GM12878 (cell line): ENCODE data around the gene PLD5. TPM values are rescaled to one million over a fixed set of nuclear protein-coding genes. Genes with fewer than 3 reads are reported as not detected.

Source experiments
- ETV6 ChIP-seq, 2 experiments: fragments of 450-650 bp in 1 of 2; IDR thresholded peaks in 1 of 2; conservative IDR thresholded peaks in 1 of 2; 2 replicates each; pipeline ENCODE4 v1.6.1; 2014; ENCODE audit warnings: antibody characterized with exemption in 1 of 2, borderline replicate concordance in 1 of 2, low read depth in 1 of 2, mild to moderate bottlenecking in 1 of 2, moderate library complexity in 1 of 2
- GABPA ChIP-seq: IDR thresholded peaks from 2 replicates; pipeline ENCODE4 v1.6.1; 2014; ENCODE audit warnings: antibody characterized with exemption, low read depth, mild to moderate bottlenecking, inconsistent platforms
- MYB ChIP-seq: fragments of 150-350 bp; IDR thresholded peaks from 2 replicates; pipeline ENCODE4 v1.6.1; 2014; ENCODE audit warnings: mild to moderate bottlenecking, low read depth, low read length, borderline replicate concordance
- SMAD1 ChIP-seq: fragments of 450-650 bp; IDR thresholded peaks from 2 replicates; pipeline ENCODE4 v1.6.1; 2018; ENCODE audit warnings: mild to moderate bottlenecking, low read depth; ENCODE audit not compliant: partially characterized antibody
- ZNF207 ChIP-seq: fragments of 450-650 bp; IDR thresholded peaks from 2 replicates; pipeline ENCODE4 v1.6.1; 2014; ENCODE audit warnings: antibody characterized with exemption, mild to moderate bottlenecking, borderline replicate concordance
- polyA plus RNA-seq, 11 experiments: library from polyadenylated mRNA; depleted of rRNA in 4 of 11; unstranded in 6 of 11; stranded (reverse) in 5 of 11; fragments of >200 nt; fragmentation: Nextera tagmentation in 4 of 11; fragmentation: Illumina TruSeq in 1 of 11; extraction: Ambion mirVana in 4 of 11; extraction: Trizol in 1 of 11; gene quantifications; 1 replicate in 1 of 11; 2 replicates in 10 of 11; pipeline versions ENCODE4 v1.2.1 to v1.2.3, GENCODE V29; 2011 to 2016; ENCODE audit warnings: inconsistent platforms in 2 of 11, missing spikeins in 2 of 11, low read depth in 1 of 11
- total RNA-seq, 4 experiments: library from RNA; depleted of rRNA in 3 of 4; stranded (reverse); fragments of >200 nt in 3 of 4; fragmentation: Illumina TruSeq in 1 of 4; extraction: Trizol in 1 of 4; gene quantifications; 2 replicates each; pipeline versions ENCODE4 v1.2.1 to v1.2.3, GENCODE V29; 2013 to 2021
- TF ChIP-seq, protein P1 (sequence below), 3 experiments: IDR thresholded peaks in 2 of 3; conservative IDR thresholded peaks in 1 of 3; 2 replicates each; pipeline ENCODE4 v1.5.1; 2011; ENCODE audit warnings: low read depth in 3 of 3, low read length in 3 of 3, mild to moderate bottlenecking in 3 of 3, control low read depth in 2 of 3, moderate library complexity in 2 of 3, inconsistent platforms in 1 of 3, mixed read lengths in 1 of 3; ENCODE audit not compliant: control insufficient read depth in 2 of 3, insufficient read depth in 1 of 3; ENCODE audit errors: extremely low read depth in 1 of 3
- TF ChIP-seq, protein P2 (sequence below): fragments of 450-650 bp; IDR thresholded peaks from 2 replicates; pipeline ENCODE4 v1.6.1; 2016; ENCODE audit warnings: mild to moderate bottlenecking, moderate library complexity, borderline replicate concordance
- TF ChIP-seq, protein P3 (sequence below): IDR thresholded peaks from 2 replicates; pipeline ENCODE4 v1.6.1; 2011; ENCODE audit warnings: borderline replicate concordance, low read depth, mild to moderate bottlenecking, moderate library complexity, mixed read lengths, low read length; ENCODE audit not compliant: insufficient read depth; ENCODE audit errors: extremely low read length
- TF ChIP-seq, protein P4 (sequence below): fragments of 450-650 bp; formaldehyde crosslinking; IDR thresholded peaks from 2 replicates; pipeline ENCODE4 v1.4.0; 2020; ENCODE audit warnings: mild to moderate bottlenecking, moderate library complexity

The PLD5 gene
- total and polyA plus RNA-seq, 10 of the 15 experiments (the other 5 are each of a cell fraction or from before 2014, with no cell fraction given) = not detected

DNA sequence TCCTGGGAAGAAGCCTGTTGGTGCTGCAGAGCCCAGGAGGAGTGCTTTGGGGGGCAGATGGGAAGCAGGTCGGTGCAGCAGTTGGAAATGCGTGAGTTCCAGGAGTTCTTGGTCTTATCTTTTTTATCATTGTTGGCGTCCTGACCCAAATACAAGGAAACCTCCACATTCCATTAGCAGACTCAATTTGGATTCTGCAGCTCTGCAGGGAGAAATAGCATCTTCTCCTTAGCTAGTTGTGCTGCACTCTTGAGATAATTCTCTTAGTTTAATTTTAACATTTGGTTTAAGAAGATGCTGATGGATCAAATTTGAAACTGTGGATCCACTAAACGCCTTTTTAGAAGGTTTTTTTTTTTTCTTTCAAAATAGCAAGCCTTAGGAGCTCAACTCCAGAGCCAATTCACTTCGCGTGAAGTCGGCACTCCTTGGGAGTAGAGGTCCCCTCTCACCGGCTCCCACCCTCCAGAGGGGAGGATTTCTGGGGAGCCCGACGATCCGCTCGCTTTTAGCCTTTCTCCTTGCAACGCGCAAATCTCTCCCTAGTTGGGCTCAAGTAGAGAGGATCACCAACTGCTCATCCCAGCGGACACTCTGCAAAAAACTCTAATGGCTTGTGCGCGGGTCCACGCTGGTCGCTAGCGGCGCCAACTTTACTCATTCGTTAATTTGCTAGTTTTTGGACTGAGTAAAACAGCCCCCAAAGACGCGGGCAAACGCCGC, 1.3 kb downstream of the PLD5 start (continued):
- TF ChIP-seq, protein P1, sequence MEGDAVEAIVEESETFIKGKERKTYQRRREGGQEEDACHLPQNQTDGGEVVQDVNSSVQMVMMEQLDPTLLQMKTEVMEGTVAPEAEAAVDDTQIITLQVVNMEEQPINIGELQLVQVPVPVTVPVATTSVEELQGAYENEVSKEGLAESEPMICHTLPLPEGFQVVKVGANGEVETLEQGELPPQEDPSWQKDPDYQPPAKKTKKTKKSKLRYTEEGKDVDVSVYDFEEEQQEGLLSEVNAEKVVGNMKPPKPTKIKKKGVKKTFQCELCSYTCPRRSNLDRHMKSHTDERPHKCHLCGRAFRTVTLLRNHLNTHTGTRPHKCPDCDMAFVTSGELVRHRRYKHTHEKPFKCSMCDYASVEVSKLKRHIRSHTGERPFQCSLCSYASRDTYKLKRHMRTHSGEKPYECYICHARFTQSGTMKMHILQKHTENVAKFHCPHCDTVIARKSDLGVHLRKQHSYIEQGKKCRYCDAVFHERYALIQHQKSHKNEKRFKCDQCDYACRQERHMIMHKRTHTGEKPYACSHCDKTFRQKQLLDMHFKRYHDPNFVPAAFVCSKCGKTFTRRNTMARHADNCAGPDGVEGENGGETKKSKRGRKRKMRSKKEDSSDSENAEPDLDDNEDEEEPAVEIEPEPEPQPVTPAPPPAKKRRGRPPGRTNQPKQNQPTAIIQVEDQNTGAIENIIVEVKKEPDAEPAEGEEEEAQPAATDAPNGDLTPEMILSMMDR (IDR thresholded peaks at IDR 0.05 in 2 of 3, conservative IDR thresholded peaks at IDR 0.05 in 1 of 3; ENCODE audit: control insufficient read depth in 2 of 3, extremely low read depth in 1 of 3, insufficient read depth in 1 of 3, low read depth in 3 of 3, low read length in 3 of 3) = no peak
- TF ChIP-seq GABPA (no peak), ETV6 (conservative IDR thresholded peaks at IDR 0.05 in 1 of 2, IDR thresholded peaks at IDR 0.05 in 1 of 2; ENCODE audit: borderline replicate concordance in 1 of 2, low read depth in 1 of 2) (no peak), MYB (no peak), ZNF207 (no peak), SMAD1 (no peak)
- TF ChIP-seq, protein P2, sequence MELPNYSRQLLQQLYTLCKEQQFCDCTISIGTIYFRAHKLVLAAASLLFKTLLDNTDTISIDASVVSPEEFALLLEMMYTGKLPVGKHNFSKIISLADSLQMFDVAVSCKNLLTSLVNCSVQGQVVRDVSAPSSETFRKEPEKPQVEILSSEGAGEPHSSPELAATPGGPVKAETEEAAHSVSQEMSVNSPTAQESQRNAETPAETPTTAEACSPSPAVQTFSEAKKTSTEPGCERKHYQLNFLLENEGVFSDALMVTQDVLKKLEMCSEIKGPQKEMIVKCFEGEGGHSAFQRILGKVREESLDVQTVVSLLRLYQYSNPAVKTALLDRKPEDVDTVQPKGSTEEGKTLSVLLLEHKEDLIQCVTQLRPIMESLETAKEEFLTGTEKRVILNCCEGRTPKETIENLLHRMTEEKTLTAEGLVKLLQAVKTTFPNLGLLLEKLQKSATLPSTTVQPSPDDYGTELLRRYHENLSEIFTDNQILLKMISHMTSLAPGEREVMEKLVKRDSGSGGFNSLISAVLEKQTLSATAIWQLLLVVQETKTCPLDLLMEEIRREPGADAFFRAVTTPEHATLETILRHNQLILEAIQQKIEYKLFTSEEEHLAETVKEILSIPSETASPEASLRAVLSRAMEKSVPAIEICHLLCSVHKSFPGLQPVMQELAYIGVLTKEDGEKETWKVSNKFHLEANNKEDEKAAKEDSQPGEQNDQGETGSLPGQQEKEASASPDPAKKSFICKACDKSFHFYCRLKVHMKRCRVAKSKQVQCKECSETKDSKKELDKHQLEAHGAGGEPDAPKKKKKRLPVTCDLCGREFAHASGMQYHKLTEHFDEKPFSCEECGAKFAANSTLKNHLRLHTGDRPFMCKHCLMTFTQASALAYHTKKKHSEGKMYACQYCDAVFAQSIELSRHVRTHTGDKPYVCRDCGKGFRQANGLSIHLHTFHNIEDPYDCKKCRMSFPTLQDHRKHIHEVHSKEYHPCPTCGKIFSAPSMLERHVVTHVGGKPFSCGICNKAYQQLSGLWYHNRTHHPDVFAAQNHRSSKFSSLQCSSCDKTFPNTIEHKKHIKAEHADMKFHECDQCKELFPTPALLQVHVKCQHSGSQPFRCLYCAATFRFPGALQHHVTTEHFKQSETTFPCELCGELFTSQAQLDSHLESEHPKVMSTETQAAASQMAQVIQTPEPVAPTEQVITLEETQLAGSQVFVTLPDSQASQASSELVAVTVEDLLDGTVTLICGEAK = no peak
- TF ChIP-seq, protein P3, sequence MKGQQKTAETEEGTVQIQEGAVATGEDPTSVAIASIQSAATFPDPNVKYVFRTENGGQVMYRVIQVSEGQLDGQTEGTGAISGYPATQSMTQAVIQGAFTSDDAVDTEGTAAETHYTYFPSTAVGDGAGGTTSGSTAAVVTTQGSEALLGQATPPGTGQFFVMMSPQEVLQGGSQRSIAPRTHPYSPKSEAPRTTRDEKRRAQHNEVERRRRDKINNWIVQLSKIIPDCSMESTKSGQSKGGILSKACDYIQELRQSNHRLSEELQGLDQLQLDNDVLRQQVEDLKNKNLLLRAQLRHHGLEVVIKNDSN = no peak
- TF ChIP-seq, protein P4, sequence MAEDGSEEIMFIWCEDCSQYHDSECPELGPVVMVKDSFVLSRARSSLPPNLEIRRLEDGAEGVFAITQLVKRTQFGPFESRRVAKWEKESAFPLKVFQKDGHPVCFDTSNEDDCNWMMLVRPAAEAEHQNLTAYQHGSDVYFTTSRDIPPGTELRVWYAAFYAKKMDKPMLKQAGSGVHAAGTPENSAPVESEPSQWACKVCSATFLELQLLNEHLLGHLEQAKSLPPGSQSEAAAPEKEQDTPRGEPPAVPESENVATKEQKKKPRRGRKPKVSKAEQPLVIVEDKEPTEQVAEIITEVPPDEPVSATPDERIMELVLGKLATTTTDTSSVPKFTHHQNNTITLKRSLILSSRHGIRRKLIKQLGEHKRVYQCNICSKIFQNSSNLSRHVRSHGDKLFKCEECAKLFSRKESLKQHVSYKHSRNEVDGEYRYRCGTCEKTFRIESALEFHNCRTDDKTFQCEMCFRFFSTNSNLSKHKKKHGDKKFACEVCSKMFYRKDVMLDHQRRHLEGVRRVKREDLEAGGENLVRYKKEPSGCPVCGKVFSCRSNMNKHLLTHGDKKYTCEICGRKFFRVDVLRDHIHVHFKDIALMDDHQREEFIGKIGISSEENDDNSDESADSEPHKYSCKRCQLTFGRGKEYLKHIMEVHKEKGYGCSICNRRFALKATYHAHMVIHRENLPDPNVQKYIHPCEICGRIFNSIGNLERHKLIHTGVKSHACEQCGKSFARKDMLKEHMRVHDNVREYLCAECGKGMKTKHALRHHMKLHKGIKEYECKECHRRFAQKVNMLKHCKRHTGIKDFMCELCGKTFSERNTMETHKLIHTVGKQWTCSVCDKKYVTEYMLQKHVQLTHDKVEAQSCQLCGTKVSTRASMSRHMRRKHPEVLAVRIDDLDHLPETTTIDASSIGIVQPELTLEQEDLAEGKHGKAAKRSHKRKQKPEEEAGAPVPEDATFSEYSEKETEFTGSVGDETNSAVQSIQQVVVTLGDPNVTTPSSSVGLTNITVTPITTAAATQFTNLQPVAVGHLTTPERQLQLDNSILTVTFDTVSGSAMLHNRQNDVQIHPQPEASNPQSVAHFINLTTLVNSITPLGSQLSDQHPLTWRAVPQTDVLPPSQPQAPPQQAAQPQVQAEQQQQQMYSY = no peak
